Progenitor cell of endocrine pancreas (in vitro differentiated cells): ENCODE measurements around the gene LRRC27. TPM values are rescaled to one million over a fixed set of nuclear protein-coding genes. Genes with fewer than 3 reads are reported as not detected.
"Not testable (repeated sequence)": the region's sequence is repeated elsewhere in the genome, so short reads cannot be mapped to it uniquely, and the experiment has no call there.

ENCODE experiments used
- DNase-seq: peaks from one replicate; pipeline ENCODE4 v3.0.0; 2021; ENCODE audit warnings: low spot score; ENCODE audit not compliant: unreplicated experiment
- H3K27ac Mint-ChIP-seq: 2 replicates; pipeline ENCODE4 v1.8.0; 2021; ENCODE audit warnings: mild to moderate bottlenecking, moderate library complexity, mixed read lengths
- H3K27me3 Mint-ChIP-seq: 2 replicates; pipeline ENCODE4 v1.8.0; 2021; ENCODE audit warnings: mixed read lengths
- H3K36me3 Mint-ChIP-seq: 2 replicates; pipeline ENCODE4 v1.8.0; 2022; ENCODE audit warnings: mixed read lengths; ENCODE audit not compliant: insufficient read depth
- H3K4me1 Mint-ChIP-seq: 2 replicates; pipeline ENCODE4 v1.8.0; 2021; ENCODE audit warnings: low read depth, mixed read lengths
- H3K4me3 Mint-ChIP-seq: 2 replicates; pipeline ENCODE4 v1.8.0; 2021; ENCODE audit warnings: low read depth, mild to moderate bottlenecking, moderate library complexity, mixed read lengths
- H3K9me3 Mint-ChIP-seq: 2 replicates; pipeline ENCODE4 v1.8.0; 2021; ENCODE audit warnings: low read depth, mixed read lengths
- total RNA-seq: library from RNA; stranded (reverse); gene quantifications from 2 replicates; pipeline ENCODE4 v1.2.1, GENCODE V29; 2021
- TF ChIP-seq, protein P1 (sequence below): fragments of 200-600 bp; sonication (generic); IDR thresholded peaks from one replicate; pipeline ENCODE4 v1.5.0; 2021; ENCODE audit warnings: antibody characterized with exemption, mild to moderate bottlenecking; ENCODE audit not compliant: unreplicated experiment

The LRRC27 gene
- total RNA-seq, 1 donor from 2014 or later = 22.1 TPM

- DNase-seq = peak; percentile 47
- TF ChIP-seq, protein P1, sequence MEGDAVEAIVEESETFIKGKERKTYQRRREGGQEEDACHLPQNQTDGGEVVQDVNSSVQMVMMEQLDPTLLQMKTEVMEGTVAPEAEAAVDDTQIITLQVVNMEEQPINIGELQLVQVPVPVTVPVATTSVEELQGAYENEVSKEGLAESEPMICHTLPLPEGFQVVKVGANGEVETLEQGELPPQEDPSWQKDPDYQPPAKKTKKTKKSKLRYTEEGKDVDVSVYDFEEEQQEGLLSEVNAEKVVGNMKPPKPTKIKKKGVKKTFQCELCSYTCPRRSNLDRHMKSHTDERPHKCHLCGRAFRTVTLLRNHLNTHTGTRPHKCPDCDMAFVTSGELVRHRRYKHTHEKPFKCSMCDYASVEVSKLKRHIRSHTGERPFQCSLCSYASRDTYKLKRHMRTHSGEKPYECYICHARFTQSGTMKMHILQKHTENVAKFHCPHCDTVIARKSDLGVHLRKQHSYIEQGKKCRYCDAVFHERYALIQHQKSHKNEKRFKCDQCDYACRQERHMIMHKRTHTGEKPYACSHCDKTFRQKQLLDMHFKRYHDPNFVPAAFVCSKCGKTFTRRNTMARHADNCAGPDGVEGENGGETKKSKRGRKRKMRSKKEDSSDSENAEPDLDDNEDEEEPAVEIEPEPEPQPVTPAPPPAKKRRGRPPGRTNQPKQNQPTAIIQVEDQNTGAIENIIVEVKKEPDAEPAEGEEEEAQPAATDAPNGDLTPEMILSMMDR = no peak
- H3K4me1 Mint-ChIP-seq = peaks cover 1% of the 10 kb centered on the region
These were observed 37.3 kb upstream of the LRRC27 start for GRCh38 chr10:132294561-132295318.

DNA sequence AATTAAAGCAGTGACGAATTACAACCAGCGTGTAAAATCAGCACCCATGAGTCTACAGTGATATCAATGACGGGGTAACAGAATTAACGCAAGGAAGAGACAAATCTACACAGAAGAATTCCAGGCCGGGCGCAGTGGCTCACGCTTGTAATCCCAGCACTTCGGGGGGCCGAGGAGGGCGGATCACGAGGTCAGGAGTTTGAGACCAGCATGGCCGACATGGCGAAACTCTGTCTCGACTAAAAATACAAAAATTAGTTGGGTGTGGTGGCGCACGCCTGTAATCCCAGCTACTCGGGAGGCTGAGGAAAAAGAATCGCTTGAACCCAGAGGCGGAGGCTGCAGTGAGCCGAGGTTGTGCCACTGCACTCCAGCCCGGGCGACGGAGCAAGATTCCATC is 36.5 kb upstream of the LRRC27 start:
- H3K36me3 Mint-ChIP-seq, H3K4me3 Mint-ChIP-seq, H3K27ac Mint-ChIP-seq, H3K4me1 Mint-ChIP-seq, DNase-seq, H3K9me3 Mint-ChIP-seq: not testable (repeated sequence)
- peaks cover 20% of the 10 kb centered on the region for H3K27me3 Mint-ChIP-seq

More at GRCh38 chr10:132294561-132295318, 37.3 kb upstream of the LRRC27 start:
- no peaks in the 10 kb centered on the region for H3K36me3 Mint-ChIP-seq
- peaks cover 20% of the 10 kb centered on the region for H3K27me3 Mint-ChIP-seq
- H3K4me3 Mint-ChIP-seq = no peak overlapping the region
- no peaks in the 10 kb centered on the region for H3K9me3 Mint-ChIP-seq
- H3K27ac Mint-ChIP-seq = no peak overlapping the region

DNA sequence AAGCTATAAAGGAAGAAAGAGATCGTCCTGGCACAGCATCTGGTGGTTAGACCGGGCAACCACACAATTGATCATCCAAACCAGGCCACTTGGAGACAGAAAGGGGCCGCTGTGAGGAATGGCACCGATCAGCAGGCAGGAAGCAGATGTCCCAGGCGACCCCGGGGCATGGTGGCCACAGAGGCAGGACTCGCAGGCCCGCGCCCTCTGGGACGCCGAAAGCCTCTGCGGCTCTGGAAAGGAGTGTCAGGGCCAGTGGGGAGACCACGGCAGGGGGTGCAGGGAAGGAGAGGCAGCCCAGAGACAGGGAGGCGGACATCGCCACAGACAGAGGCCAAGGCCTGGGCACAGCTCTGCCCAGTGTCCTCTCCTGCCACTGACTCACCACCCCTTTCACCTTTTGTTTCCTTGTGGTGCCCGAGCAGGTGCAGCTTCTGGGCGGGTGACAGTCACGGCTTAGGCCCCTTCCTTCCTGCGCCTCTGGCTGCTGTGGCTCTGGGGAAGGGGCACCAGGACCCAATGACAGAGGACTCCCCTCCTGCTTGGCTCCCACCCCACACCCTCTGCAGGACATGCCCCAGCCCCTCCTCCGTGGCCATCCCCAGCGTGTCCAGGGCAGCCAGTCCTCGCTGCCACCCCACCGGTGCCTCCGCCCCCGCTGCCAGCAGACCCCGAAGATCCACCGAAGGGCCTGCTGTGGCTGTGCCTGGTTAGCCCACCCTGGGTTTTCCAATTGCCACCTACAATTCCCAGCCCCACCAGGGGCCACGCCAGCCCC is 35.1 kb upstream of the LRRC27 start:
- peaks cover 1% of the 10 kb centered on the region for H3K4me1 Mint-ChIP-seq
- H3K9me3 Mint-ChIP-seq = no peaks in the 10 kb centered on the region
- no peaks in the 10 kb centered on the region for H3K36me3 Mint-ChIP-seq
- H3K4me3 Mint-ChIP-seq = no peak overlapping the region
- H3K27me3 Mint-ChIP-seq = peaks cover 25% of the 10 kb centered on the region
- DNase-seq = no peak
- H3K27ac Mint-ChIP-seq = no peak overlapping the region
- TF ChIP-seq, protein P1 = no peak

DNA sequence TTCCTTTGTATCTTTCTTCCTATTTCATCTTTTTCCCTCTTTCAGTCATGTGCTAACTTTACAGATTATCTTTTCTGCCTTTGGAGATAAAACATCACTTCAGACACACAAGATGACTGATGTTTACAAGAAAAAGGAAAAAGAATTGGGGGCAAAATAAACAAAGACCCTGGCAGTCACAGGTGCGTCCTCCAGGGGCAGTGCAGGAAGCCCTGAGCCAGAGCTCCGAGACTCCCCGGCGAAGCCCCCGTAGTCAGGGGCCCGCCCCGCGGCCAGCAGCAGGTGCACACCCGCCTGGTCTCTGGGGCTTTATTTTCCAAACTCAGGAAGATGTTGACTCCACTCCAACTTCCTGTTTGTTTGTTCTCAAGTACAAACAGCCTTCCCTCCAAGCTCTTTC is 34.5 kb upstream of the LRRC27 start:
- no peak overlapping the region for H3K4me3 Mint-ChIP-seq
- DNase-seq = no peak
- peaks cover 23% of the 10 kb centered on the region for H3K27me3 Mint-ChIP-seq
- TF ChIP-seq, protein P1 = peak; percentile 35
- no peaks in the 10 kb centered on the region for H3K36me3 Mint-ChIP-seq
- H3K27ac Mint-ChIP-seq = no peak overlapping the region
- no peaks in the 10 kb centered on the region for H3K9me3 Mint-ChIP-seq
- H3K4me1 Mint-ChIP-seq = peaks cover 1% of the 10 kb centered on the region

DNA sequence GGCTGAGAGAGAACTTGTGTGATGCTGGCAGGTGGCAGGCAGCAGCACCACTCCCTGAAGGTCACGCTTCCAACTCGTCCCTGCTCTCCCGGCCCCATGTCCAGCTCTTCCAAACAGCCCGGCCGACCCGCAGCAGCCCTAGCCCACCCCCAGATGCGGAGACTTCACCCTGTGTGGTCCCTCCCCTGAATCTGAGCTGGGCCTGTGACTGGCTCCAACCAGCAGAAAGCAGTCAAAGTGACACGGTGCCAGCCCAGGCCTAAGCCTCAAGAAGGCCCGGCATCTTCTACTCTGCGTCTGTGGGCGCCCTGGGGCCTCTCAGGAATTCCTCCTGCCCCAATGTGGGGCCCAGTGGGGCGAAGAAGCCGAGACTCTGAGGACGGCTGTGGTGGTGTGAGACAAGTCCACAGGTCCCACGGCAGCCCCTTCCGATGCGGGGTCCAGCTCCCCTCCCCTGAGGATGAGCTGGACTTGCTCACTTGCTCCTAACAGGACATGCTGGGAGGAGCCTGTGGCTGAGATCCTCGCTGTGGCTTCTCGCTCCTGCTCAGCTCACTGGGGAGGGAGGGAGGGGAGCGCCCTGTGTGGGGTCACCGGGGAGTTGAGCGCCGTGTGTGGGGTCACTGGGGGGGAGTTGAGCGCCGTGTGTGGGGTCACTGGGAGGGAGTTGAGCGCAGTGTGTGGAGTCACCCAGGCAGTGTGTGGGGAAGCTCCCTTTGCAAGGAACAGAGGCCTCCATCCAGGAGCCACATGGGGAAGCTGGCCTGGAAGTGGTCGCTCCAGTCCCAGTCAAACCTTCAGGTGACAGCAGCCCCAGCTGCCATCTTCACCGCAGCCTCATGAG is 33.7 kb upstream of the LRRC27 start:
- H3K9me3 Mint-ChIP-seq = no peaks in the 10 kb centered on the region
- no peaks in the 10 kb centered on the region for H3K36me3 Mint-ChIP-seq
- H3K27me3 Mint-ChIP-seq = peaks cover 30% of the 10 kb centered on the region
- H3K4me1 Mint-ChIP-seq = peaks cover 1% of the 10 kb centered on the region
- DNase-seq = no peak
- TF ChIP-seq, protein P1 = no peak
- no peak overlapping the region for H3K4me3 Mint-ChIP-seq
- H3K27ac Mint-ChIP-seq = no peak overlapping the region
